Measurements from ENCODE around the gene SCAMP1.

SCAMP1 gene

GRCh38 chr5:78397831-78398230 is 37.4 kb downstream of the SCAMP1 start:
- Histone ChIP-seq H3K36me3 (ENCODE audit: insufficient read depth, low read length) (no peaks in the 10 kb centered on the region; the same call in 1 of the 2 replicates), H3K4me3 (no peak overlapping the region), H3K9ac (ENCODE audit: insufficient read length) (no peak overlapping the region), H3K9me3 (ENCODE audit: low read depth, low read length) (no peaks in the 10 kb centered on the region), H3K27ac (no peak overlapping the region)
- DNase-seq (ENCODE audit: low read depth, low spot score): no peak
- TF ChIP-seq EZH2 (IDR thresholded peaks at IDR 0.05): no peak
- TF ChIP-seq POLR2AphosphoS5 (IDR thresholded peaks at IDR 0.05; ENCODE audit: borderline replicate concordance, low read depth, low read length): no peak
- no peak for TF ChIP-seq FOXP2 (optimal IDR thresholded peaks at IDR 0.05; ENCODE audit: control extremely low read depth, extremely low read length, insufficient read depth)

DNA sequence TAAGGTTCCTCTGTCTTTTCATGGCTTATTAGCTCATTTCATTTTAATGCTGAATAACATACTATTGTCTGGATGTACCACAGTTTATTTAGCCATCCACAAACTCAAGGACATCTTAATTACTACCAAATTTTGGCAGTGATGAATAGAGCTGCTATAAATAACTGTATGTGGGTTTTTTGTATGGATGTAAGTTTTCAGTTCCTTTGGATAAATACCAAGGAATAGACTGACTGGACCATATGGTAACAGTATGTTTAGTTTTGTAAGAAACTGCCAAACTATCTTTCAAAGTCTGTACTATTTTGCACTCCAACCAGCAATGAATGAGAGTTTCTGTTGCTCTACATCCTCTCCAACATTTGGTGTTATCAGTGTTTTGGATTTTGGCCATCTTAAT is 38.7 kb downstream of the SCAMP1 start:
- H3K9ac ChIP-seq (ENCODE audit: insufficient read length): no peak overlapping the region
- DNase-seq (ENCODE audit: low read depth, low spot score): no peak
- H3K9me3 ChIP-seq (ENCODE audit: low read depth, low read length): no peaks in the 10 kb centered on the region
- TF ChIP-seq FOXP2 (optimal IDR thresholded peaks at IDR 0.05; ENCODE audit: control extremely low read depth, extremely low read length, insufficient read depth) (no peak), EZH2 (IDR thresholded peaks at IDR 0.05) (no peak), POLR2AphosphoS5 (IDR thresholded peaks at IDR 0.05; ENCODE audit: borderline replicate concordance, low read depth, low read length) (no peak)
- no peaks in the 10 kb centered on the region; the same call in 1 of the 2 replicates for H3K36me3 ChIP-seq (ENCODE audit: insufficient read depth, low read length)
- no peak overlapping the region for H3K27ac ChIP-seq
- H3K4me3 ChIP-seq: no peak overlapping the region

GRCh38 chr5:78404682-78405293 is 44.4 kb downstream of the SCAMP1 start:
- no peak overlapping the region for H3K9ac ChIP-seq (ENCODE audit: insufficient read length)
- H3K27ac ChIP-seq: no peak overlapping the region
- H3K9me3 ChIP-seq (ENCODE audit: low read depth, low read length): no peaks in the 10 kb centered on the region
- H3K4me3 ChIP-seq: no peak overlapping the region
- TF ChIP-seq EZH2 (IDR thresholded peaks at IDR 0.05): no peak
- no peak for TF ChIP-seq FOXP2 (optimal IDR thresholded peaks at IDR 0.05; ENCODE audit: control extremely low read depth, extremely low read length, insufficient read depth)
- TF ChIP-seq POLR2AphosphoS5 (IDR thresholded peaks at IDR 0.05; ENCODE audit: borderline replicate concordance, low read depth, low read length): no peak
- no peaks in the 10 kb centered on the region for H3K36me3 ChIP-seq (ENCODE audit: insufficient read depth, low read length)
- no peak for DNase-seq (ENCODE audit: low read depth, low spot score)

DNA sequence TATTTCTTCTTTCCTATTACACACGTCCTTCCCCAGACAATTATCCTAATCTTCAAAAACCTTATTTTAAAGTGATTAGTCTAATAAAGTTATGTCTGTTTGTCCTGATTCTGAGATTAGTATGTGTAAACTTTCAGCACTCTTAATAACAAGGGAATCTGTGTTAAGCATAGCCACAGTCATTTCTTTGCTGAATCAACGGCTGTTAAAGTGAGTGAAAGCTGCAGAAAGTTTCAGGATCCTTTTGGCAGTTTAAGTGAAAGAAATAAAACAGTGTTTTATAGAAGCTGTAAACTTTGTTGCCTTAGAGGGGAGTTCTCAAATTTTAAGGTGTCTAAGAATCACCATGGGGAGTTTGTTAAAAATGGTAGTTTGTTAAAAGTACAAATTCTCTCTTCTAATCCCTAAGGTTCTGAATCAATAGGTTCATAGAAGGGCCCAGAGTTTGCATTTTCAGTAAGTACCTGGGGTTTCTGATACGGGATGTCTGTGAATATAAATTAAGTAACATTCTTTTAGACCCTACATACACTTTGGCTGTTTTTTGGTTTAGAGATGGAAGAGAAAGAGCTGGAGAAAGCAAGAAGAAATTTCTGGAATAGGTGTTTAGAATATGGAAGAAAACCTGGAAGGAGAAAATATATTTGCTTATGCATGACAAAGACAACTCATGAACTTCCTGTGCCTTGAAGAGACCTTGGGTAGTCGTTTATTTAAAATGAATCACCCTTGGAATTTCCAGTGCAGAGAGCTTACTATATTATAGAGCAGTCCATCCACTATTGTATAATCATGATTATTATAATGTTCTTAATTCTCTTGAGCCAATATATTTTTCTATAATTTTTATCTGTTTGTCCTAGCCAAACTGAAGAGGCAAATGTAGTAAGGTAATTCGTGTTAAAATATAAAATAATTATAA is 45.7 kb downstream of the SCAMP1 start:
- Histone ChIP-seq H3K9me3 (ENCODE audit: low read depth, low read length) (no peaks in the 10 kb centered on the region), H3K36me3 (ENCODE audit: insufficient read depth, low read length) (no peaks in the 10 kb centered on the region), H3K4me3 (no peak overlapping the region), H3K27ac (no peak overlapping the region), H3K9ac (ENCODE audit: insufficient read length) (no peak overlapping the region)
- TF ChIP-seq POLR2AphosphoS5 (IDR thresholded peaks at IDR 0.05; ENCODE audit: borderline replicate concordance, low read depth, low read length): no peak
- no peak for TF ChIP-seq EZH2 (IDR thresholded peaks at IDR 0.05)
- TF ChIP-seq FOXP2 (optimal IDR thresholded peaks at IDR 0.05; ENCODE audit: control extremely low read depth, extremely low read length, insufficient read depth): no peak
- no peak for DNase-seq (ENCODE audit: low read depth, low spot score)

DNA sequence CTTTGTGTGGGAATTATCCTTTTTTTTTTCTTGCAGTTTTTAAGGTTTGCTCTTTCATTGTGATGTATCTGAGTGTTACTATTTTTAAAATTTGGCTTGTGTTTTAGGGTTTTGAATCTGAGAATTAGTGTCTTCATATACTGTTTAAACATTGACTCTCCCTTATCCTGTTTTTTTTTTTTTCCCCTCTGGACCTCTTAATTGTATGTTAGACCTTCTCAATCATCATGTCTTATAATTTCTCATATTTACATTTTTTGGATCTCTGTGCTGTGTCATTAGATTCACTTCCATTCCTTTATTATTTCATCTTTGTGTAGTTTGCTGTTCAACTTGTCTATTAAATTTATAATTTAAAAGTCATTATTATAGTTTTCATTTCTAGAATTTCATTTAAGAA is 47.0 kb downstream of the SCAMP1 start:
- Histone ChIP-seq H3K9ac (ENCODE audit: insufficient read length) (no peak overlapping the region), H3K4me3 (no peak overlapping the region), H3K9me3 (ENCODE audit: low read depth, low read length) (no peaks in the 10 kb centered on the region), H3K36me3 (ENCODE audit: insufficient read depth, low read length) (no peaks in the 10 kb centered on the region), H3K27ac (no peak overlapping the region)
- no peak for TF ChIP-seq EZH2 (IDR thresholded peaks at IDR 0.05)
- TF ChIP-seq POLR2AphosphoS5 (IDR thresholded peaks at IDR 0.05; ENCODE audit: borderline replicate concordance, low read depth, low read length): no peak
- TF ChIP-seq FOXP2 (optimal IDR thresholded peaks at IDR 0.05; ENCODE audit: control extremely low read depth, extremely low read length, insufficient read depth): no peak
- DNase-seq (ENCODE audit: low read depth, low spot score): no peak

GRCh38 chr5:78411586-78411985 is 51.2 kb downstream of the SCAMP1 start:
- no peaks in the 10 kb centered on the region for H3K9me3 ChIP-seq (ENCODE audit: low read depth, low read length)
- no peak overlapping the region for H3K4me3 ChIP-seq
- H3K27ac ChIP-seq: no peak overlapping the region
- TF ChIP-seq POLR2AphosphoS5 (IDR thresholded peaks at IDR 0.05; ENCODE audit: borderline replicate concordance, low read depth, low read length): no peak
- no peak for TF ChIP-seq FOXP2 (optimal IDR thresholded peaks at IDR 0.05; ENCODE audit: control extremely low read depth, extremely low read length, insufficient read depth)
- TF ChIP-seq EZH2 (IDR thresholded peaks at IDR 0.05): no peak
- no peak overlapping the region for H3K9ac ChIP-seq (ENCODE audit: insufficient read length)
- H3K36me3 ChIP-seq (ENCODE audit: insufficient read depth, low read length): no peaks in the 10 kb centered on the region
- no peak for DNase-seq (ENCODE audit: low read depth, low spot score)

DNA sequence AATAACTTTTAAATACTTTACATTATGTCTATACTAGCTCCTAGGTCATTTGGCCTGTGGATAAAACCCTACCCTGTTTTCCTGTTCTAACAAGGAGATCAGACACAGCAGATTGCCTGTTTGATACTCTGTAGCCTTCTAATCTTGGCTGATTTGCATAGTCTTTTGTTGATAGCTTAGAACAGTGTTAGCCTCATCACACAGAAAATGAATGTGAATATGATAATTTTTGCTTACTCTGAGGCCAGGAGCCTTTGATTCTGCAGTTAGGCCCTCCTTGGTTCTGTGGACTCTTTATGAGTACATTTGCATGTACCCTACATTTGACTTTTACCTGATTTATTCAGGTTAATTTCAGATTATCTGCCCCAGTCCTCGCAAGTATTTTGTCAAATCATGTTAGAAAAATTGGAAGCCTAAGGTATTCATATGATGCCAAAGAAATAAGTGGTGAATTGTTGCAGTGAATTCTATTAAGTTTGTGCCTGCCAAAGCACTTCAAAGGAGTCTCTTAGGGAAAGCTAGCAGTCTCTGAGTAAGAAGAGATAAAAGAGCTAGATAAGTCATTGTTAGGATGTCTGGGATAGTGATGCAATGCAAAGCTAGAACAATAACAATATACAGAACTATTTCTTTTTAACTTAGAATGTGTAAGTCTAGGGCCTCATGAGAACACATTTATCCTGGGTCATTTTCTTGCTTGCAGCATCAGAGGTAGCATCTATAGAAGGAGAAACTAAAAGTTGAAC is 56.4 kb downstream of the SCAMP1 start:
- Histone ChIP-seq H3K27ac (no peak overlapping the region), H3K4me3 (no peak overlapping the region), H3K36me3 (ENCODE audit: insufficient read depth, low read length) (peaks cover 4% of the 10 kb centered on the region; the same call in 1 of the 2 replicates), H3K9ac (ENCODE audit: insufficient read length) (no peak overlapping the region), H3K9me3 (ENCODE audit: low read depth, low read length) (no peaks in the 10 kb centered on the region)
- no peak for DNase-seq (ENCODE audit: low read depth, low spot score)
- TF ChIP-seq FOXP2 (optimal IDR thresholded peaks at IDR 0.05; ENCODE audit: control extremely low read depth, extremely low read length, insufficient read depth) (no peak), POLR2AphosphoS5 (IDR thresholded peaks at IDR 0.05; ENCODE audit: borderline replicate concordance, low read depth, low read length) (no peak)

DNA sequence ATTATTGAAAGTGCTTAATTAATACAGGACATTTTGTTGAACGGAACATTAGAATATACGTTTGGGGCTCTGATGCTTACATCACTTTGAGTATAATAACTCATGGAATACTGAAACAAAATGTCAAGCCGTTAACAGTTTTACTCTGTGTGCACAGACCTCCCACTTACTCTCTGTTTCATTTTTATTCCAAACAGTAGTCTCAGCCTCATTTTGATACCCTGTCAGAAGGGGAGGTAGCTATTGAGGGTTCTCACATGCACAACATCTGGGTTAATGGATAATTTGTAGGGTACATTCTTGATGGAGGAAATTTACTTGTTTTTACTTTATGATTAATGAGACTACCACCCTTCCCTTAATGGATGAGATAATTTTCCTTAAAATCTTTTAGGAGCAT is 59.0 kb downstream of the SCAMP1 start:
- TF ChIP-seq POLR2AphosphoS5 (IDR thresholded peaks at IDR 0.05; ENCODE audit: borderline replicate concordance, low read depth, low read length): no peak
- TF ChIP-seq FOXP2 (optimal IDR thresholded peaks at IDR 0.05; ENCODE audit: control extremely low read depth, extremely low read length, insufficient read depth): no peak
- no peak for TF ChIP-seq EZH2 (IDR thresholded peaks at IDR 0.05)
- no peak overlapping the region for H3K9ac ChIP-seq (ENCODE audit: insufficient read length)
- no peak overlapping the region for H3K4me3 ChIP-seq
- H3K9me3 ChIP-seq (ENCODE audit: low read depth, low read length): no peaks in the 10 kb centered on the region
- no peak for DNase-seq (ENCODE audit: low read depth, low spot score)
- H3K27ac ChIP-seq: no peak overlapping the region
- peaks cover 4% of the 10 kb centered on the region; the same call in 1 of the 2 replicates for H3K36me3 ChIP-seq (ENCODE audit: insufficient read depth, low read length)
